ENCODE measurements around the gene LEFTY1.
A peak's percentile ranks its signal among the peaks of the same experiment; 100 is the strongest.

LEFTY1 gene

DNA sequence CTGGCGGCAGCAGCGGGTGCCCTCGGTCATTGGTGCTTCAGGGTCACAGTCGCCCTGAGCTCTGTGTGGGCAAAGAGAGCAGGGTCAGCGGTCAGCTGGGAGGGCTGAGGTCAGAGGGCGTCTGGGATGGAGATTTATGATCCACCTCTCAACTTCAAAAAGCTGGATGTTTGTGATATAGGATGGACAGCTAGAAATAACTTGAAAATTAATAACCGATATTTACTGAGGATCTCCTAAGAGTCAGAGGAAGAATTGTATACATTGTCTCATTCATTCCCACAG, 2.0 kb downstream of the LEFTY1 start:
- DNase-seq = no peak

DNA sequence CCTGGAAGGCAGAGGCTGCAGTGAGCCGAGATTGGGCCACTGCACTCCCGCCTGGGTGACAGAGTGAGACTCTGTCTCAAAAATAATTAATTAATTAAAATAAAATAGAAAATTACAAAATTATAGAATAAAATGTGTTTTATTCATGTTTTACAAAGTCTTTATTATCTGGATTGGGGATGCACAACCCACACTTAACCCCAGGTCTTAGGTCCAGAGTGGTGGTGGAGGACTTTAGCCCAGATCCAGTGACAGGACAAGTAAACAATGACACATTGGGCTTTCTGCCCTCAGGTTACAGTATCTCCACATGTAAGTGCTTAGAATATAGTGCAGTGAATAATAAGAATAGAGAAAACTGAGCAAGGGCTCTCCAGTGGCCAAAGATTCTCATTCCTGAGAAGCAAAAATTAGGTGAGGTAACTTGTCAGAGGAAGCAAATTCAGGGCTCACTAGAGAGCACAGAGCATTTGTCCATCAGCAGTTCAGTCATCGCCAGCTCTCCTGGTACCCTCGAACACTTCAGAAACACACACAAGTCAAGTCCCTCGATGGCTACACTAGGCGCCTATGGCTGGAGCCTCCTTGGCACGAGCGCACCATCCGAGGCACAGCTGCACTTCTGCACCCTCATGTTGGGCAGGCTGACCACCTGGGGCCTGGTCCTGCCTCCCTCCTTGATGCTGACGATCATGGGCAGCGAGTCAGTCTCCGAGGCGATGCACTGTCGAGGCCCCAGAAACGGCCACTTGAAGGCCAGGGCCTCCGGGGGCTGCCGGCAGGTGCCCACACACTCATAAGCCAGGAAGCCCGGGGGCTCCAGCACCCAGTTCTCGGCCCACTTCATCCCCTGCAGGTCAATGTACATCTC, 2.6 kb downstream of the LEFTY1 start:
- DNase-seq = no peak

DNA sequence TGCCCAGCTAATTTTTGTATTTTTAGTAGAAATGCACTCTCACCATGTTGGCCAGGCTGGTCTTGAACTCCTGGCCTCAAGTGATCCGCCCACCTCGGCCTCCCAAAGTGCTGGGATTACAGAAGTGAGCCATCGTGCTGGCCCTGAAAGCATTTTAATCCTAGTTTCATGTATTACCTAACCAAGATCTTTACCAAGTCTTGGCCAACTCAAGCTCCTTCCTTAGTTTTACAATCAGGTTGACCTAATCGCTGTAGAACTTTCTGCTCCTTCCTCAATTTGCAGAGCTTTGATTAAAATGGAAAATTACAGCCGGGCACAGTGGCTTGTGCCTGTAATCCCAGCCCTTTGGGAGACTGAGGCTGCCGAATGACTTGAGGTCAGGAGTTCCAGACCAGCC, 3.6 kb downstream of the LEFTY1 start:
- DNase-seq = no peak

DNA sequence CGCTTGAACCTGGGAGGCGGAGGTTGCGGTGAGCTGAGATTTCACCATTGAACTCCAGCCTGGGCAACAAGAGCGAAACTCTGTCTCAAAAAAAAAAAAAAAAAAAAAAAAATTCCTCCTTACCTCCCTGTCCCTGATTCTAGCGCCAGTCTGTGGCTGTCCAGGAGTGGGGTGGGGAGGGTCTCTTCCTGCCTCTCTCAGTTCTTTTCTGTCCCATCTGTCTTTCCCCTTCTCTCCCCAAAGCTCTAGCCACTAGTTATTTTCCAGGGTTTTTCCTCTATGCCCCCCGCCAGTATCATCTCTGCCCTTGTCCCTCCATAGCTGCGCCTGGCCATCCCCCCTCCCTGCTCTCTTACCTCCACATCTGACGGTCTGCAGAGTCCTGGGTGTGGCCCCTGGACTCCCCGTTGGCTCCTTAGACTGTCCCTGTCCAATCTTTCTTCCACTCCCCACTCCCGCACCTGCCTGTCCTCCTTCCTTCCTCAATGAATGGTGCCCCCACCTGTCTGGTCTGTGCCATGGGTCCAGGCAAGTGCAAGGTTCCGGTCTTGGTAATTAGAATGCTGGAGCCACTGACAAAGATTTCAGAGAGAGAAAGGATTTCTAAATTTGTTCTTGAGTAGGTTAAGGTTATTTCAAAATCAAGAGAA, 5.2 kb downstream of the LEFTY1 start:
- no peak for DNase-seq

DNA sequence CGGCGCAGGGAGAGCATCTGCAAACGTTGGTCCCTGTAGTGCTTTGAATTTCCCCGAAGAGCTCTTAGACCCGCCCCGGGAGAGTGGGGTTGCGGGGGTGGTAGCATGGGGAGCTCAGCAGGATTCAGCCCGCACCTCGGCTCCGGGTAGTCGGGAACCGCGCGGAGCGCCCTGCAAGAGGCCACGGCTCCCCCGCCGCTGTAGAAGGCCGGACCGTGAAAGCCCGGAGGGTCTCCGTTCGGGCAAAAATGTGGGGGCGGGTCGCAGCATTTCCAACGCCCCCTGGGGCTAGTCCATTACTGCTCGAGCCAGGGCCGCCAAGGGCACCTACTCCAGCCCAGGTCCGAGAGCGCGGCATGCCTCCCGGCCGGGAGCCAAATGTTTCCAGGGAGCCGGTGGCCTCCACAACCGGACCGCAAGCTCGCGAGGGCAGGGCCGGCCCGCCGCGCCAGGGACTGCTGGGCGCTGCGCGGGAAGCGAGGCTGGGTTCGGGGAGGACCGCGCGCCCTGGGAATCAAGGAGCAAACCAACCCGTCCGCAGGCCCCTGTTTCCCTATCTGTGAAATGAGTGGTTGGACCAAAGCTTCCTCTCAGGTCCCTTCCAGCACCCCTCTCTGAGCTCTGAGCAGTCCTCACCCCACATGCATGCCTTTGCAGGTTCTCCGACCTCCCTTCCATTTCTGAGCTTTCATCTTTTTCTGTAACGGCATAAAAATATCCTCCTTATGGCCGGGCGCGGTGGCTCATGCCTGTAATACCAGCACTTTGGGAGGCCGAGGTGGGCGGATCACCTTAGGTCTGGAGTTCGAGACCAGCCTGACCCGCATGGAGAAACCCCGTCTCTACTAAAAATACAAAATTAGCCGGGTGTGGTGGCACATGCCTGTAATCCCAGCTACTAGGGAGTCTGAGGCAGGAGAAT, 6.0 kb downstream of the LEFTY1 start:
- no peak for DNase-seq

DNA sequence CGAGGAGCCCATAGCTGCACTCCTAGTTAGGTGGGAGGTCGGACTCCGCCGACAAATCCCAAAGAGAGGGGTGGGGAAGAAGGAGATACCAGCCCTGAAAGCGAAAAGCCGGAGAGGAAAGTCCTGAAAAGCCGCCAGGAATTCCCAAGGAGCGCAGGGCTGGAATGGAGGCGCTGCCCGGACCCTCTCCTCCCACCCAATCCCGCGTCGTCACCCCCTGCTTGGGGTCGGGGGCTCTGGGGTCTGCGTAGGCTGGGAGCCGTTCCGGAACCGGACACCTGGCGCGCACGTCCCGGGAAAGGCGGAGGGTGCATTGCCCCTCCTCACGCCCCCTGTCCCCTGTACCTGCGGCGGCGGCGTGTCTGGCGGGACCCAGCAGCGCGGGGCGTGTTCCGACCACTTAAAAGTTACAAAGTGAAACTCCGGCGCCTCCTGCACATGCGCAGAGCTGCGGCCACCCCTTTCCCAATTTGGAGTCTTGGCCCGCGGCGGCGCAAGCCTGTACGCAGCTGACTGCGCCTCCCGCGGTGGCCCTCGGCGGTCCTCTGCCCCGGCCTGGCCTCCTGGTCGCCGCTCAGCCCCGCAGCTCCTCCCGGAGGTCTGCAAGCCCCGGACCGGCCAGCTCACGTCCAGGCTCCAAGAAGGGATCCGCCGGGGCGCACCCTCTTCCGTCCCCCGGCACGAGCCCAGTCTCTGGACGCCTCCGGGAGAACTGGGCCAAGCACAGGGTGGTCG, 6.8 kb downstream of the LEFTY1 start, which contains the start of gene TMEM63A:
TSS of gene TMEM63A (minus strand) at position 422 of the 735 bp plus-strand sequence. CDS start 4,800 bp downstream, outside the sequence.
- DNase-seq = no peak

DNA sequence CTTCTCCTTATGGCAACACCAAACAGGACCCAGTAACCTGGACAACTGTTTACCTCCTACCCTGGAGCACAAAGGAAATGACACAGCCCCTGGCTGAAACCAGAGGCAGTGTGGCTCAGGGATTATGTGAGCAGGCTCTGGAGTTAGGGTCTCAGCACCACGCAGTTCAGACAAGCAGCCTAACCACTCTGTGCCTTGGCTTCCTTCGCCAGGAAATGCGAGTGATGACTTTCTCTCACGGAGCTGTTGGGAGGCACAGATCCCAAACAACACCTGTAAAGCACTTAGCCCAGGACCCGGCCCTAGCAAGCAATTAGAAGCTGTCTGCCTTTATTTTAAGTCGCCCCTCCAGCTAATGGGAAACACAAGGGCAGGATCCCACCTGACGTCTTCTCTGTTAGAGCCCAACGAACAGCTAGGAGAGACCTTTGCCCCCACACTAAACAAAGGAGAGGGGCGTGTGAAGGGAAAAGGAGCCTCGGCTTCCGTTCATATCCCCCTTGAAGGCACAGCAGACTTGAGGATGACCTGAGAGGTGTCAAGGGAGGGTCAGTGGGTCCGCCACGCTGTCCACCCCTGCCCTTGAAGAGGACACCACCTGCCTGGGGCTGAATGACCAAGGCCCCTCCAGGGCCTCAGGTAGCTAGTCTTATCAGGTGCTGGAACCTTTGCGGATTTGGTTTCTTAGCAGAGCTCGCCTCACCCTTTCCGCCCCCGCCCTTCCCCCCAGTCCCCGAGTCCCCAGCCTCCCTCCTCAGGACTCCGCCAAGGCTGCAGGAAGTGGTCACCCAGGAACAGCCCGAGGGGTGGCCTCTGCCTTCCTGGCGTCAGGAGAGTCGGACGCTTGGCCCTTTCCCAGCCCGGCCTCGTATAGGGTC, 7.6 kb downstream of the LEFTY1 start:
- no peak for DNase-seq

DNA sequence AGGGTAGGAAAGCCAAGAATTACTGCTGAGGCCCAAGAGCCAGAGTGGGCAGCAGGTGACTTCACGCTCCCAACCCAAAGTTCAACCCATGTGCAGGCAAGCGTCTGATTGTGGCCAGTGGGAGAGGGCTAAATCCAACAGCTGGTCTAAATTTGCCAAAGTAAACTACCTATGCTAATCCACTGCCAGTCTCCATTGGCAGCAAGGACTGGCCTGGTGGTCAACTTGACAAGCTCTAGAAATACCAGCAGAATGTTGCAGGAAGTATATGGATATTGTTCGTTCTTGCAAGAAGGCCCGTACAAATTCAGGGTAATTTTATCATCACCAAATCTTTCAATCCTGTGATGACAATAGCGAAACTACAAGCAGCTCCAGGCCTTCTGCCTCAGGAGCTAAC, 8.3 kb downstream of the LEFTY1 start:
- DNase-seq = no peak

DNA sequence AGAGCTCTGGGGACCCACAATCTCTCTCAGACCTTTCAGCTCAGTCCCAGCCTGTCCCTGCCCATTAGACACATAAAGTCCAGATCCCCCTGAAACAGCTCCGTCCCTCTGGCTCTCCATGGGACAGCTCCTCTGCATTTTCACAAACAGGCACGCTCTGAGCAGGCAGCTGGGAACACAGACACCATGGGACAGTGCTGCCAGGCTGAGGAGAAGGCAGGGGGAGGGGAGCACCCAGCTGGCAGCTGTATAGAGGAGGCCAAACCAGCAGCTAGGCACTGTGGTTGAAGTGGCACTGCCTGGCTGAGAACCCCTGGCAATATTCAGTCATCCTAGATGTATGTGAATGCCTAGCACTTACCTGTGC, 8.7 kb downstream of the LEFTY1 start:
- DNase-seq = no peak

DNA sequence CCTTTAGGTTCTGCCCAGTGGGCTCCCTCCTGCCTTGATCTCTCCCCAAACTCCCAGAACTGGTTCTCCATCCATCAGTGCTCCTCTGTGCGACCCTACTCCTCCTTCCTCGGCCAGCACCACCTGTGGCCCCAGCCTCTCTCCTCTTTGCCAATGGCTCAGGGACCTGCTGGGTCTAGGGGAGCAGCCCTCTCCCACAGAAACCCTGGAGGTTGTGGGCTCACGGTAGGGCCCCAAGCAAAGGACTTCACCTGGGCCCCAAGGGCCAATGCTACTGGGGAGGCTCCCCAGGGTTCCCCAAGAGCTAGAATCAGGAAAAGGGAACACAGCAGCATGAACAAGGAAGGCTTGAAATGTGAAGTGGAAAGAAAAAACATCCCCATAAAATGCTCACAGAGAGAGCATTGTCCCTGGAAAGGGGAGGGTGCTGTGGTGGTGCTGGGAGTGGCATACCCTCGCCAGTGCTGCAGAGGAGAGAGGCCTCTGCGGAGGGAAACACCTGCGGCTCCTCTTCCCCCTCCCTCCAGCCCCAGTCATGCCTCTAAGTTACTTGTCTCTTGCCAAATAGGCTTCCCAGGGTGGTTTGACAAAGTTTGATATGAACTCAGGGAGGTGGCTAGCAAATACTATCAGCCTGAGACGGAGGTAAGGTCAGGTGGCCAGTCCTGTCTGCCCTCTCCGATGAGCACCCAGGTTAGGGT, 9.3 kb downstream of the LEFTY1 start:
- DNase-seq = no peak

DNA sequence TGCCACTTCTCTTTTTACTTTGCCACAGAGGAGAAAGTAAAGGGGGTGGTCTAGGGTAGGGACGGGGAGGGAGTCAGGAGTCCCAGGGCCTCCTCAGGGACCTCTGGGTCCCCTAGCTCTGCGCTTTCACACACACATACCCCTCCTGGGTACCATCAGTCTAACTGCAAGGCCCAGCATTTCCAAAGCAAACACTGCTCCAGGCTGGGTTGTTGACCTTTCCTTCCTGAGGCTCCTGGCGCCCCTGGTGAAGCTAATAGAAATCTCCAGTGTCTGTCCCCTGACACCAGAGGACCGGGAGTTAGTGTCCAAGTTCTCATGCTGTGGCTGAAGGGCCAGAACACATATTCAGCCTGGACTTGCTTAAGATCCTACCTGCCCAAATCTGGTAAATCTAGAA, 10.7 kb downstream of the LEFTY1 start:
- no peak for DNase-seq

DNA sequence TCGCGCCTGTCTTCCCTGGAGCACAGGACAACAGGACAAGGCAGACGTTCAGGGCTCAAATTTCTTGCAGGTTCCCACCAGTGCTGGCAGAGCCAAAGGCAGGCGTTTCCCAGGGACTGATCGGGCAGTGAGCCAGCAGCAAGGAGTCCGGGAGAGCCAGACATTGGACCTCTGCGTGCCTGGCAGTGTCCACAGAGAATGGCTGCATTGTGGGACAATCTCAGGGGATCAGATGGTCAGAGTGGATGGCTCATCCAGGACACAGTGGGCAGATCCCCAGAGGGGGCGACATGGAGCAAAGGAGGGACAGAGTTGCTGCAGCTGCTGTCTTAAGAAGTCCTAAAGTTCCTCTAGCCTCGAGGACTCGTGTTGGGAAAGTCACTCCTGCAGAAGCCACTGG, 11.4 kb downstream of the LEFTY1 start:
- no peak for DNase-seq

DNA sequence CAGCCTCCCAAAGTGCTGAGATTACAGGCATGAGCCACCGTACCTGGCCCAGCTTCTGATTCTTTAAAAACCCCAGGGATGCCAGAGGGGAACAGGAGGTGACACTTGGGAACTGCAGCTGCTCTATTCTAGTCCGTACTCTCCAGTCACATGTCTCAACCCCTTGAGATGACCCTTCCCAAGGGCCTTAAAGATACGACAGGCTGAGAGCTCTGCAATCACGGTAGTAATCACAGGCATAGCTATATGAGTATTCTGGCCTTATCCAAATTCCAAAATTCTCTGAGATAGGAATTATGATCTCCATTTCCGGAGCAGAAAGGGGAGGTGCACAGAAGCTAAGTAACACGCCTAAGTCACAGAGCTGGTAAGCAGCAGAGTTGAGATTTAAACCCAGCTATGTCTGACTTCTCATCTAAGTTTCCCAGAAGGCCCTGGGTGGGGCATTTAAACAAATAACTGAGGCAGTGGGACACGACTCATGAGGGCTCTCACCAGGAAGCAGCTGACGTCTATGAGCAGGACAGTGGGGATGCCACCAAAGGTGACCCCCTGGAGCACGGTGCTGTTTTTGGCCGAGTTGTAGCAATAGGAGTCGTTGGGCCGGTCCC, 11.9 kb downstream of the LEFTY1 start:
- no peak for DNase-seq

DNA sequence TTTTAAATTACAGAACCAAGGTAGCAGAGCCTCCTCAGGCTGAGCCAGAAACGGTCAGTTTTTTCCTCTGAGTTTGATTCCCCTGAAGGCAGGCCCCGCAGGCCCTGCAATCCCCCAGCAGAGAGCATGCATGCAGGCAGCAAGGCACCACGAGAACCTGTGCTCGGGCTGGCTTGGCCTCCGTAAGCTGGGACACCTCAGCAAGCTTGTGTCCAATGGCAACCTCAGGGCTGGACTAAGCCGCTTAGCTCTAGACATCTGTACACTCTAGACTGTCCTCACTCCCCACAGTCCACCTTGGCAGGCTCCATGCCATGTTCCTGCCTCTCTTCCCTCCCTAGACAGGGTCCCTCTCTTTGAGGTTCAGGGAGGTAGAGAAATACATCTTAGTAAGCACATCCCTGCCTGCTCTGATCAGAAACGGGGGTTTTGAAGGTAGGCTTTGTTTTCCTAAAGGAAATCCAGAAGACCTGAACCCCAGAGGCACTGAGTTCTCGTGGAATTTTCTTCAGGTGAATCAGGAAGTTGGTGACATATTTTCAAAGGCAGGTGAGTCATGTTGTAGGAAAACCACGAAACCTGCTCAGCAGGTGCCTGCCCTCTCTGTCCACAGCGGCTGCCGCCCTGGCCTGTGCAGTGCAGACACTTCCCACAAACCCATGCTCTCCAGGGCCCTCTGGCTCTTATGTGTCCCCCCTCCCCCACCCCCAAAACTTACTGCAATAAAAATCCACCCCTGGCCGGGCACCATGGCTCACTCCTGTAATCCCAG, 13.7 kb downstream of the LEFTY1 start:
- DNase-seq = no peak

DNA sequence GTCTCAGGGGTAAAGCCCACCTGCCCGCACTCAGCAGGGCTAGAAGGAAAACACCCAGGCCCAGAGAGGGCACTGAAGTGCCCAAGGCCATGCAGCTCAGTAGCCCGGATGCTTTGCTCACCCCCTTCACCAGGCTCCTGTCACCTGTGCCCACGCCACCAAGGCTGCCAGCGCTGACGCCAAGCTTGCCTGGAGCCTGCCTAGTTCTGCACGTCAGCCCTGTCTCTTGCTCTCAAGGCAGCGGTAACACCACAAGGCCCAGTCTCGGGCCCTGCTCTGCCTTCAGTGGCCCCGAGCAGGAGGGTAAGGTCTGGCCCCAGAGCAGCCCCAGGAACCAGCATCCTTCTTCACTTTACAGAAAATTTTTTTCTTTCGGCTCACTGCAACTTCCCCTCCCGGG, 14.5 kb downstream of the LEFTY1 start:
- DNase-seq = no peak

DNA sequence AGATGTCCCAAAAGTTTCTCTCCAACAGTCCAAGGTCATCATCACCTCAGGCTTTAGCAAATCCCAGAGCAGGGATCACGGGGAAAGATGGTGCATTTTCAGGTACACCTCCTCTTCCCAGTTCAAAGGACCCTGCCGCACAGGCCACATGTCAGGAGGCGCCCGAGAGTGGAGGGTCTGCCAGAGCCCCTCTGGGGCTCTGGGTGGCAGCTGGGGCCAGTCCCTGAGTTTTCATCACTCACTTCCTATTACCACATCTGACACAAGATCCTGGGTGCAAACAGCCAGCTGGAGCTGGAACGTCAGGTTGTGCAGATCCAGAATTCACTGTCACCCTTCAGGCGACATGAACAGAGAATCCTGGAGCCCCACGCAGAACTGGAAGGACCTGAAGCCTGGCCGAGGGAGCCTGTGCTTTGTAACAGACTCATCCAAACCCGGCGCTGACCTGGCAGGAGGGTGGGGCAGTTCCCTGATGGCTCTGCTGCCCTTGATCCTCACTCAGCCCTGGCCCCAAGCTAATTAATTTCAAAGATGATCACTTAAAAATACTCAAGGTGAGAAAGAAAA, 15.6 kb downstream of the LEFTY1 start:
- DNase-seq = no peak

DNA sequence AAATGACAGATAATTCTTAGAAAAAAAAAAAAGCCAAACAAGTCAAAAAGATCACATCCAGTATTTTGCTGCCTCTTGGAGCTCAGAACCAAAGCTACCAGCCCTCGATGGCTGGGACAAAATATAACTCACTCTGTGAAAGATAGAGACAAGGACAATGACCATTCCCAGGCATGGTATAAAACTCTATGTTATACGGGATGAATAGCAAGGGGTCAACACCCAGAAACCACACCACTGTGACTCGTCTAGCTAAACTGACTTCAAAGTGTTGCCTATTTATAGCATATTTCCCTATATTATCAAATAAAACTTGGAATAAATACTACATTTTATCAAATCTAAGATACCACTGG, 16.9 kb downstream of the LEFTY1 start:
- no peak for DNase-seq

DNA sequence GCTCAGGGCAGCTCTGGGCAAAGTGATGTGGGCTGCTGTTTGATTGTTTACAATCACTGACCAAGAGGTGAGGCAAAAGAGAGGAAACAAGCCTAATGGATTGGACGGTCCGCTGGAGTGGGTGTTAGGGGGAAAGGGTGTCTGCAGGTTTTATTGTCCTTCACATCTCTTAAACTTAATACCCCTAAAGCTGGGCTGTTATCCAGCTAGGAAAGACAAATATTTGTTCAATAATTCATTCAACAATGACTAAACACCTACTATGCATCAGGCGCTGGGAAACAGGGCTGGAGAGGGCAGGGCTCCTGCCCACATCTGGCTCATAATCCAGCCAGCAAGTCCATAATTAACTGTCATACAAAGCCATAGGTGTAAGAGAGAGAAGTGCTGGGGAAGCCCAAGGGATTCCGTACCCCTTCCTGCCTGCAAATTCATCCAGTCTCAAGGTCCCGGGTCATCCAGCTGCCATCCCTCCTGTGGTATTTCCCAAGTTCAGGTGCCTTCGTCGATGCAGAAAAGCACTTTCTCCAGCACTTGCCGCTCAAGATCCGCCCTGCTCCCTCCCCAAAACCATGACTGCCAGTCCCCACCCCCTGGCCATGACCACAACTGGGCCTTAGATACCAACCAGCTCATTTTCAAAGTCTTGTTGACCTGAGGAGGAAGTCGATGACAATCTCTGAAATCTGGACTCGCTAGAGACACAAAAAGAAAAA, 17.4 kb downstream of the LEFTY1 start:
- DNase-seq = peak; percentile 93

DNA sequence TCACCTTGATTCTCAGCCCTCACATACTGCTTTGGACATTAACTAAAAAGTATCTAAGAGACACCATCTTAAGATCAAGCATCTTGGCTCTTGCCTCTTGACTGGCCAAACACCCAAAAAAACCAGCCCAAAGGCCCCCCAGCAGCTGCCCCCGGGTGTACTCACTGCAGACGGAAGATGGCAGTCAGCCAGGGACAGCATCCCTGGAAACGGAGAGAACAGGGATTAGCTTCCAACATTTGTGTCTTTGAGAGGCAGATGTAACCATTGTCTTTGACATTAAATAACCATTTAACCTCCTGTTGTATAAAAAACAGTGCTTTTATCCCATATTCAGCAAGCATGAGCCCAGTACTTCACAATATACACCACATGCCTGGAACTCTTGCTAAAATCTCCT, 18.0 kb downstream of the LEFTY1 start:
- no peak for DNase-seq
